Endothelial cell (in vitro differentiated cells): ENCODE data around the gene CCDC28A. TPM values are rescaled to one million over a fixed set of nuclear protein-coding genes. Genes with fewer than 3 reads are reported as not detected.

Source experiments
- DNase-seq: peaks from one replicate; pipeline ENCODE4 v3.0.0; 2021; ENCODE audit warnings: low spot score
- H3K27ac Mint-ChIP-seq: one replicate; pipeline ENCODE4 v1.8.0; 2021; ENCODE audit warnings: mixed read lengths, inconsistent platforms; ENCODE audit not compliant: unreplicated experiment
- H3K27me3 Mint-ChIP-seq: one replicate; pipeline ENCODE4 v1.8.0; 2021; ENCODE audit warnings: mild to moderate bottlenecking, moderate library complexity, mixed read lengths, inconsistent platforms; ENCODE audit not compliant: unreplicated experiment
- H3K36me3 Mint-ChIP-seq: one replicate; pipeline ENCODE4 v1.8.0; 2021; ENCODE audit warnings: mild to moderate bottlenecking, low read depth, mixed read lengths, inconsistent platforms; ENCODE audit not compliant: unreplicated experiment
- H3K4me1 Mint-ChIP-seq: one replicate; pipeline ENCODE4 v1.8.0; 2021; ENCODE audit warnings: mild to moderate bottlenecking, mixed read lengths, inconsistent platforms; ENCODE audit not compliant: unreplicated experiment
- H3K4me3 Mint-ChIP-seq: one replicate; pipeline ENCODE4 v1.8.0; 2021; ENCODE audit warnings: mild to moderate bottlenecking, mixed read lengths, inconsistent platforms; ENCODE audit not compliant: unreplicated experiment
- H3K9me3 Mint-ChIP-seq: one replicate; pipeline ENCODE4 v1.8.0; 2021; ENCODE audit warnings: mixed read lengths, inconsistent platforms; ENCODE audit not compliant: unreplicated experiment
- CTCF ChIP-seq: fragments of 200-600 bp; sonication (generic); IDR thresholded peaks from one replicate; pipeline ENCODE4 v1.5.0; 2021; ENCODE audit warnings: antibody characterized with exemption; ENCODE audit not compliant: unreplicated experiment
- total RNA-seq: library from RNA; stranded (reverse); fragmentation: NEBNext Ultra II Directional; extraction: Animal tissue kit (Norgen Biotek cat#: 25700); gene quantifications from one replicate; pipeline ENCODE4 v1.2.1, GENCODE V29; 2021; ENCODE audit not compliant: unreplicated experiment

The CCDC28A gene
- total RNA-seq, 1 donor from 2014 or later, result 8.1 TPM

- no peak overlapping the region for H3K4me3 Mint-ChIP-seq
- TF ChIP-seq CTCF, result no peak
- peaks cover 4% of the 10 kb centered on the region for H3K4me1 Mint-ChIP-seq
- no peaks in the 10 kb centered on the region for H3K27me3 Mint-ChIP-seq
- no peak for DNase-seq
- H3K9me3 Mint-ChIP-seq, result no peaks in the 10 kb centered on the region
- no peak overlapping the region for H3K27ac Mint-ChIP-seq
- H3K36me3 Mint-ChIP-seq, result no peaks in the 10 kb centered on the region
These were observed 16.4 kb upstream of the CCDC28A start for GRCh38 chr6:138757136-138757535.

GRCh38 chr6:138765896-138766655 lies 7.5 kb upstream of the CCDC28A start:
- Mint-ChIP-seq H3K36me3 (no peaks in the 10 kb centered on the region), H3K27ac (no peak overlapping the region), H3K27me3 (no peaks in the 10 kb centered on the region), H3K4me1 (peaks cover 16% of the 10 kb centered on the region), H3K4me3 (no peak overlapping the region), H3K9me3 (no peaks in the 10 kb centered on the region)
- DNase-seq, result no peak
- TF ChIP-seq CTCF, result peak; percentile 86

GRCh38 chr6:138769102-138769676 lies 4.4 kb upstream of the CCDC28A start:
- Mint-ChIP-seq H3K27me3 (peaks cover 2% of the 10 kb centered on the region), H3K27ac (no peak overlapping the region), H3K4me3 (no peak overlapping the region), H3K9me3 (no peaks in the 10 kb centered on the region), H3K4me1 (peaks cover 25% of the 10 kb centered on the region), H3K36me3 (no peaks in the 10 kb centered on the region)
- no peak for DNase-seq
- TF ChIP-seq CTCF, result no peak

GRCh38 chr6:138772596-138773176 lies 883 bp upstream of the CCDC28A start:
- TF ChIP-seq CTCF, result no peak
- Mint-ChIP-seq H3K36me3 (no peaks in the 10 kb centered on the region), H3K9me3 (no peaks in the 10 kb centered on the region), H3K4me1 (peaks cover 15% of the 10 kb centered on the region), H3K4me3 (peak overlapping the region; percentile 99), H3K27me3 (peaks cover 2% of the 10 kb centered on the region), H3K27ac (peak overlapping the region; percentile 100)
- DNase-seq, result no peak

GRCh38 chr6:138774370-138774769 lies 801 bp downstream of the CCDC28A start:
- H3K4me3 Mint-ChIP-seq, result peak overlapping the region; percentile 99
- TF ChIP-seq CTCF, result no peak
- peak overlapping the region; percentile 100 for H3K27ac Mint-ChIP-seq
- peaks cover 11% of the 10 kb centered on the region for H3K4me1 Mint-ChIP-seq
- no peaks in the 10 kb centered on the region for H3K9me3 Mint-ChIP-seq
- H3K36me3 Mint-ChIP-seq, result no peaks in the 10 kb centered on the region
- peaks cover 2% of the 10 kb centered on the region for H3K27me3 Mint-ChIP-seq
- DNase-seq, result no peak
